ENCODE data around the gene SLC17A2.
"Not testable (repeated sequence)": the region's sequence is repeated elsewhere in the genome, so short reads cannot be mapped to it uniquely, and the experiment has no call there.

SLC17A2 gene

DNA sequence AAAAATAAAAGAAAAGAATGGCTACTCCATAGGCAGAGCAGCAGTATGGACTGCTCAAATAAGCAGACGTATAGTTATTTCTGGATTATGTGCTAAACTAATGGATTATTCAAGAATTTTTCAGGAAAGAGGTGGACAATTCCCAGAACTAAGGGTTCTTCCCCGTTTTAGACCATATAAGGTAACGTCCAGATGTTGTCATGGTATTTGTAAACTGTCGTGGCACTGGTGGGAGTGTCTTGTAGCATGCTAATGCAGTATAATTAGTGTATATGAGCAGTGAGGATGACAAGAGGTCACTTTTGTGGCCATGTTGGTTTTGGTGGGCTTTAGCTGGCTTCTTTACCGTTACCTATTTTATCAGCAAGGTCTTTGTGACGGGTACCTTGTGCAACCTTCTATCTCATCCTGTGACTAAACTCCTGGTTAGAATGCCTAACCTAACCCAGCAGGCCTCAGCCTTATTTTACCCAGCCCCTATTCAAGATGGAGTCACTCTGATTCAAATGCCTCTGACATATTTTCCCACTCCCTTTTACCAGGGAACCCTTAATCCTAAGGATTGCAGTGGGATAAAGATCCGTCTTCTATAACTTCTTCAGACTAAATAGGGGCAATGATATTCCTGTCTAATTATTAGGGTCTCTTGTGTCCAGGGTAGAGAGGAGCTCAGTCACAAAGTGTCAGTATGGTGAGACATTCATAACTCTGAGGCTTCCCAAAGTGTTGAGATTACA lies 21.0 kb upstream of the SLC17A2 start:
- Histone ChIP-seq H3K9ac (ENCODE audit: insufficient read length, low read depth) (no peak overlapping the region), H3K36me3 (ENCODE audit: insufficient read depth, insufficient read length, low read length) (no peaks in the 10 kb centered on the region), H3K27me3 (ENCODE audit: insufficient read depth, insufficient read length) (no peaks in the 10 kb centered on the region), H3K9me3 (ENCODE audit: insufficient read depth, low read length) (no peaks in the 10 kb centered on the region), H3K4me3 (ENCODE audit: insufficient read length, low read depth) (no peak overlapping the region), H3K4me1 (ENCODE audit: insufficient read depth, insufficient read length) (no peaks in the 10 kb centered on the region)
- TF ChIP-seq YY1 (IDR thresholded peaks at IDR 0.05; ENCODE audit: insufficient read depth, insufficient read length): no peak
- no peak for TF ChIP-seq SUZ12 (IDR thresholded peaks at IDR 0.05; ENCODE audit: extremely low read depth, insufficient read depth, insufficient read length)
- TF ChIP-seq ZNF274 (IDR thresholded peaks at IDR 0.05; ENCODE audit: low read depth, low read length): no peak
- DNase-seq (ENCODE audit: low read depth, low spot score): no peak

DNA sequence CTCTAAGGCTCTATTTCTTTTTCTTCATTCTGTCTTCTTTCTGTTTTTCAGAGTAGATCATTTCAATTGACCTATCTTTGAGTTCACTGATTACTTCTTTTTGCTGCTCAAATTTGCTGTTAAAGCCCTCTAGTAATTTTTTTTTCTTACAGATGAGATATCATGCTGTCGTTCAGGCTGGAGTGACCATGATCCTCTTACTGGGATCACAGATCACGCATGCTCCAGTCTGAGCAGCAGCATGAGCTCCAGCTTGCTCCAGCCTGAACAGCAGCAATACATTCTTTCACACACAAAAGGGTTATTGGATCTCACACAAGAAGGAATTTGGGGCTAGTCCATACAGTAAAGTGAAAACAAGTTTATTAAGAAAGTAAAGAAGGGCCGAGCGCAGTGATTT lies 19.8 kb upstream of the SLC17A2 start:
- no peak for DNase-seq (ENCODE audit: low read depth, low spot score)
- Histone ChIP-seq H3K4me3 (ENCODE audit: insufficient read length, low read depth) (no peak overlapping the region), H3K9me3 (ENCODE audit: insufficient read depth, low read length) (peaks cover 8% of the 10 kb centered on the region; the same call in 1 of the 2 replicates), H3K27me3 (ENCODE audit: insufficient read depth, insufficient read length) (no peaks in the 10 kb centered on the region), H3K9ac (ENCODE audit: insufficient read length, low read depth) (no peak overlapping the region), H3K36me3 (ENCODE audit: insufficient read depth, insufficient read length, low read length) (no peaks in the 10 kb centered on the region), H3K4me1 (ENCODE audit: insufficient read depth, insufficient read length) (no peaks in the 10 kb centered on the region)
- no peak for TF ChIP-seq YY1 (IDR thresholded peaks at IDR 0.05; ENCODE audit: insufficient read depth, insufficient read length)
- TF ChIP-seq ZNF274 (IDR thresholded peaks at IDR 0.05; ENCODE audit: low read depth, low read length): no peak
- no peak for TF ChIP-seq SUZ12 (IDR thresholded peaks at IDR 0.05; ENCODE audit: extremely low read depth, insufficient read depth, insufficient read length)

DNA sequence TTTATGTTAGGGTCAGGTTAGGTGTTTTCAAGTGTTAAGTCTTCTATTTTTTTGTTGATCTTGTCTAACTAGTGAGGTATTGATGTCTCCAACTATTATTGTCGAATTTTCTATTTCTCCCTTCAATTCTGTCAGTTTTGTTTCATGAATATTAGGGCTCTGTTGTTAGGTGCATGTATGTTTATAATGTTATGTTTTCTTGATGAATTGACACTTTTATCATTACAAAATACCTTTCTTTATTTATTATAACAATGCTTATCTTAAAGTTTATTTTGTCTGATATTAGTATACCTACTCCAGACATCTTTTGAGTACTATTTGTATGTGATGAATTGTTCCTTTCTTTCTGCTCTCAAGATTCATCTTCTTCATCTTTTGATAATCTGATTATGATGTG lies 19.2 kb upstream of the SLC17A2 start:
- Histone ChIP-seq H3K9me3 (ENCODE audit: insufficient read depth, low read length) (peaks cover 9% of the 10 kb centered on the region; the same call in 1 of the 2 replicates), H3K36me3 (ENCODE audit: insufficient read depth, insufficient read length, low read length) (no peaks in the 10 kb centered on the region), H3K9ac (ENCODE audit: insufficient read length, low read depth) (no peak overlapping the region), H3K4me3 (ENCODE audit: insufficient read length, low read depth) (no peak overlapping the region), H3K4me1 (ENCODE audit: insufficient read depth, insufficient read length) (no peaks in the 10 kb centered on the region), H3K27me3 (ENCODE audit: insufficient read depth, insufficient read length) (no peaks in the 10 kb centered on the region)
- TF ChIP-seq YY1 (IDR thresholded peaks at IDR 0.05; ENCODE audit: insufficient read depth, insufficient read length) (no peak), SUZ12 (IDR thresholded peaks at IDR 0.05; ENCODE audit: extremely low read depth, insufficient read depth, insufficient read length) (no peak), ZNF274 (IDR thresholded peaks at IDR 0.05; ENCODE audit: low read depth, low read length) (no peak)
- no peak for DNase-seq (ENCODE audit: low read depth, low spot score)

DNA sequence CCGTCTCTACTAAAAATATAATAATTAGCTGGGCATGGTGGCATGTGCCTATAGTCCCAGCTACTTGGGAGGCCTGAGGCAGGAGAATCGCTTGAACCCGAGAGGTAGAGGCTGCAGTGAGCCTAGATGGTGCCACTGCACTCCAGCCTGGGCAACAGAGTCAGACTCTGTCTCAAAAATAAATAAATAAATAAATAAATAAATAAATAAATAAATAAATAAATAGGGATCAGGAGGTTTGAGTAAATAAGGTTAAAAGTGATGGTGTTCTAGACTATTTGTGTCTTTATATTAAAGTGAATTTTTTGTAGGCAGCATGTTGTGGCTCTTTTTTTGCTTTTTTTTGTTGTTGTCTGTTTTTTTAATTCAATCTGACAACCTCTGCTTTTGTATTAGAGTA lies 17.0 kb upstream of the SLC17A2 start:
- not testable (repeated sequence) for DNase-seq (ENCODE audit: low read depth, low spot score); H3K4me1 ChIP-seq (ENCODE audit: insufficient read depth, insufficient read length); H3K4me3 ChIP-seq (ENCODE audit: insufficient read length, low read depth); H3K27me3 ChIP-seq (ENCODE audit: insufficient read depth, insufficient read length); H3K9ac ChIP-seq (ENCODE audit: insufficient read length, low read depth); H3K36me3 ChIP-seq (ENCODE audit: insufficient read depth, insufficient read length, low read length); H3K9me3 ChIP-seq (ENCODE audit: insufficient read depth, low read length)

DNA sequence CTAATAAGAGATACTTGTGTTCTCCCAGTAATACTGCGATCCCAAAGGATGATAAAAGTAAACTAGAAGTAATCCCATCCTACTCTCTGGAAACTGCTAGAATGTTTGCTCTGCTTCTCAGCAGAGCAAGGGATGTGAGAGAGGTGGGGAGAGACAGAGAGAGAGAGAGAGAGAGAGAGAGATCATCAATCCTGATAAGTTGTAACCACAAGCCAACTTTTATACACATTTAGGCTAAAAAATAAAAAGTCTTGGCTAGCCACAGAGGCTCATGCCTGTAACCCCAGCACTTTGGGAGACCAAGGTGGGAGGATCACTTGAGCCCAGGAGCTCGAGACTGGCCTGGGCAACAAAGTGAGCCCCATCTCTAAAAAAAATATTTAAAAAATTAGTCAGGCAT lies 16.1 kb upstream of the SLC17A2 start:
- H3K36me3 ChIP-seq (ENCODE audit: insufficient read depth, insufficient read length, low read length): no peaks in the 10 kb centered on the region
- TF ChIP-seq SUZ12 (IDR thresholded peaks at IDR 0.05; ENCODE audit: extremely low read depth, insufficient read depth, insufficient read length) (no peak), YY1 (IDR thresholded peaks at IDR 0.05; ENCODE audit: insufficient read depth, insufficient read length) (no peak), ZNF274 (IDR thresholded peaks at IDR 0.05; ENCODE audit: low read depth, low read length) (no peak)
- no peak overlapping the region for H3K4me3 ChIP-seq (ENCODE audit: insufficient read length, low read depth)
- no peaks in the 10 kb centered on the region for H3K27me3 ChIP-seq (ENCODE audit: insufficient read depth, insufficient read length)
- H3K4me1 ChIP-seq (ENCODE audit: insufficient read depth, insufficient read length): no peaks in the 10 kb centered on the region
- no peak for DNase-seq (ENCODE audit: low read depth, low spot score)
- H3K9ac ChIP-seq (ENCODE audit: insufficient read length, low read depth): no peak overlapping the region
- H3K9me3 ChIP-seq (ENCODE audit: insufficient read depth, low read length): peaks cover 9% of the 10 kb centered on the region; the same call in 1 of the 2 replicates

DNA sequence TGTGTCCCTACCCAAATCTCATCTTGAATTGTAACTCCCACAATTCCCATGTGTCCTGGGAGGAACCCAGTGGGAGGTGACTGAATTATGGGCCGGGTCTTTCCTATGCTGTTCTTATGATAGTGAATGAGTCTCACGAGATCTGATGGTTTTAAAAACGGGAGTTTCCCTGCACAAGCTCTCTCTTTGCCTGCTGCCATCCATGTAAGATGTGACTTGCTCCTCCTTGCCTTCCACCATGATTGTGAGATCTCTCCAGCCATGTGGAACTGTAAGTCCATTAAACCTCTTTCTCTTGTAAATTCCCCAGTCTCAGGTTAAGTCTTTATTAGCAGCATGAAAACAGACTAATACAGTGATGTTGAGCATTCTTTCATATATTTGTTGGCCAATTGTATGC lies 15.2 kb upstream of the SLC17A2 start:
- not testable (repeated sequence) for H3K9me3 ChIP-seq (ENCODE audit: insufficient read depth, low read length); H3K27me3 ChIP-seq (ENCODE audit: insufficient read depth, insufficient read length); DNase-seq (ENCODE audit: low read depth, low spot score); H3K36me3 ChIP-seq (ENCODE audit: insufficient read depth, insufficient read length, low read length); H3K4me3 ChIP-seq (ENCODE audit: insufficient read length, low read depth); H3K9ac ChIP-seq (ENCODE audit: insufficient read length, low read depth); H3K4me1 ChIP-seq (ENCODE audit: insufficient read depth, insufficient read length)

DNA sequence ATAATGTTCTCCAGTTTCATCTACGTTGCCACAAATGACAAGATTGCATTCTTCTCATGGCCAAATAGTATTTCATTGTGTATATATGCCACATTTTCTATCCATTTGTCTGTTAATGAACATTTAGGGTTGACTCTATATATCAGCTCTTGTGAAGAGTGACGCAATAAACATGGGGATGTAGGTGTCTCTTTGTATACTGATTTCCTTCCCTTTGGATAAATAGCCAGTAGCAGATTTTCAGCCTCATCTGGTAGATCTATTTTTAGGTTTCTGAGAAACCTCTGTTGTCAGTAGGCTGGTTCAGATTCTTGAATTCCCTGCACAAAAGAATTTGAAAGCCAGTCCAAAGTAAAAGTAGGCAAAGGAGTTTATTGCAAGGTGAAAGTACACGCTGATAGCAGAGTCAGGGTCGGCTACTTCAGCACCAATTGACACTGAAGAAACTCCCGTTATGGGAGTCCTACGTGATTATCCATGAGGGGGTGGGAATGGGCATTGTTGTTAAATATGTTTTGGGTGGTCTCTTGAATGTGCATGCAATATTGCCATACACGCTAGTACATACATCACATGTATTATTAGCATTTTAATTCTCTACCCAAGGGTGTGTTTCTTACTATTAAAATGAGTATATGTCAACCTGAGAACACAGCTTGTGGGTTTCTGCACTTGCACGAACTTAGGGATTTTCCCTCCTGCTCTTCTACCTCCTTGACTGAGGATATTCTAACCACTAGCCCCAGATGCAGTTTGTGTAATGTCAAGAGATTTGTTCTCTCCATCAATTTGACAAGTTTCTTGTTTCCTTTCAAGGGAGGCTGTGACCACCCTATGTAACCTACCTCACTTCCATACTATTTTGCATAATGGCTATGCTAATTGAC lies 14.4 kb upstream of the SLC17A2 start:
- DNase-seq (ENCODE audit: low read depth, low spot score): no peak
- Histone ChIP-seq H3K9me3 (ENCODE audit: insufficient read depth, low read length) (peaks cover 9% of the 10 kb centered on the region; the same call in 1 of the 2 replicates), H3K4me3 (ENCODE audit: insufficient read length, low read depth) (no peak overlapping the region), H3K4me1 (ENCODE audit: insufficient read depth, insufficient read length) (no peaks in the 10 kb centered on the region), H3K9ac (ENCODE audit: insufficient read length, low read depth) (no peak overlapping the region), H3K27me3 (ENCODE audit: insufficient read depth, insufficient read length) (no peaks in the 10 kb centered on the region), H3K36me3 (ENCODE audit: insufficient read depth, insufficient read length, low read length) (no peaks in the 10 kb centered on the region)
- TF ChIP-seq ZNF274 (IDR thresholded peaks at IDR 0.05; ENCODE audit: low read depth, low read length) (no peak), YY1 (IDR thresholded peaks at IDR 0.05; ENCODE audit: insufficient read depth, insufficient read length) (no peak), SUZ12 (IDR thresholded peaks at IDR 0.05; ENCODE audit: extremely low read depth, insufficient read depth, insufficient read length) (no peak)
